HepG2 (cell line): ENCODE data around the gene CHIC2. TPM values are rescaled to one million over a fixed set of nuclear protein-coding genes. Genes with fewer than 3 reads are reported as not detected.

Experiments used
- ERF ChIP-seq: IDR thresholded peaks from 2 replicates; pipeline ENCODE4 v1.6.1; 2018; ENCODE audit warnings: missing biosample characterization, missing genetic modification reagents
- FOXC1 ChIP-seq: sonication (generic); formaldehyde crosslinking; IDR thresholded peaks from 2 replicates; pipeline ENCODE4 v1.8.0; 2022; ENCODE audit warnings: mild to moderate bottlenecking, missing genetic modification reagents, borderline replicate concordance
- MED8 ChIP-seq: sonication (generic); formaldehyde crosslinking; IDR thresholded peaks from 2 replicates; pipeline ENCODE4 v1.8.1; 2023; ENCODE audit warnings: mild to moderate bottlenecking, missing genetic modification reagents; ENCODE audit not compliant: insufficient replicate concordance
- MTF2 ChIP-seq: sonication (generic); formaldehyde crosslinking; IDR thresholded peaks from 2 replicates; pipeline ENCODE4 v1.5.0; 2020; ENCODE audit warnings: missing genetic modification reagents, borderline replicate concordance
- RARG ChIP-seq: sonication (generic); formaldehyde crosslinking; IDR thresholded peaks from 2 replicates; pipeline ENCODE4 v1.4.0; 2020; ENCODE audit warnings: low read depth, mild to moderate bottlenecking, missing genetic modification reagents
- ZBTB7B ChIP-seq: sonication (generic); formaldehyde crosslinking; IDR thresholded peaks from 2 replicates; pipeline ENCODE4 v1.4.0; 2020; ENCODE audit warnings: missing genetic modification reagents
- ZNF18 ChIP-seq: sonication (generic); formaldehyde crosslinking; IDR thresholded peaks from 2 replicates; pipeline ENCODE4 v1.8.0; 2022; ENCODE audit warnings: mild to moderate bottlenecking, missing genetic modification reagents; ENCODE audit not compliant: insufficient replicate concordance
- ZNF552 ChIP-seq: sonication (generic); formaldehyde crosslinking; IDR thresholded peaks from 2 replicates; pipeline ENCODE4 v1.9.0; 2022; ENCODE audit warnings: missing genetic modification reagents, mild to moderate bottlenecking, borderline replicate concordance
- ZNF788 ChIP-seq: sonication (generic); formaldehyde crosslinking; IDR thresholded peaks from 2 replicates; pipeline ENCODE4 v1.5.0; 2020; ENCODE audit warnings: mild to moderate bottlenecking, missing genetic modification reagents, borderline replicate concordance
- polyA plus RNA-seq, 8 experiments: library from polyadenylated mRNA; depleted of rRNA in 3 of 8; stranded (reverse) in 7 of 8; unstranded in 1 of 8; fragments of >200 nt; fragmentation: Illumina TruSeq in 4 of 8; extraction: Trizol in 4 of 8; gene quantifications; 2 replicates each; pipeline versions ENCODE4 v1.2.1 to v1.2.3, GENCODE V29; 2011 to 2016; ENCODE audit warnings: low read depth in 4 of 8, missing spikeins in 1 of 8, mixed read lengths in 1 of 8; ENCODE audit not compliant: insufficient read depth in 1 of 8
- total RNA-seq, 5 experiments: library from RNA; depleted of rRNA; stranded (reverse); fragments of >200 nt; fragmentation: Illumina TruSeq; extraction: Trizol; gene quantifications; 2 replicates each; pipeline ENCODE4 v1.2.3, GENCODE V29; 2016; ENCODE audit warnings: low read depth in 1 of 5
- TF ChIP-seq, protein P1 (sequence below): sonication (generic); formaldehyde crosslinking; IDR thresholded peaks from 2 replicates; pipeline ENCODE4 v1.5.0; 2020; ENCODE audit warnings: mild to moderate bottlenecking, missing genetic modification reagents
- TF ChIP-seq, protein P2 (sequence below): sonication (generic); formaldehyde crosslinking; IDR thresholded peaks from 2 replicates; pipeline ENCODE4 v1.4.0; 2020; ENCODE audit warnings: mild to moderate bottlenecking, missing genetic modification reagents
- TF ChIP-seq, protein P3 (sequence below): sonication (generic); formaldehyde crosslinking; IDR thresholded peaks from 2 replicates; pipeline ENCODE4 v1.8.1; 2023; ENCODE audit warnings: mild to moderate bottlenecking, missing genetic modification reagents

CHIC2 gene
- total and polyA plus RNA-seq, 2 of the 13 experiments (the other 11 are each of a cell fraction or from before 2014, with no cell fraction given) = 10.0 to 17.2 TPM

DNA sequence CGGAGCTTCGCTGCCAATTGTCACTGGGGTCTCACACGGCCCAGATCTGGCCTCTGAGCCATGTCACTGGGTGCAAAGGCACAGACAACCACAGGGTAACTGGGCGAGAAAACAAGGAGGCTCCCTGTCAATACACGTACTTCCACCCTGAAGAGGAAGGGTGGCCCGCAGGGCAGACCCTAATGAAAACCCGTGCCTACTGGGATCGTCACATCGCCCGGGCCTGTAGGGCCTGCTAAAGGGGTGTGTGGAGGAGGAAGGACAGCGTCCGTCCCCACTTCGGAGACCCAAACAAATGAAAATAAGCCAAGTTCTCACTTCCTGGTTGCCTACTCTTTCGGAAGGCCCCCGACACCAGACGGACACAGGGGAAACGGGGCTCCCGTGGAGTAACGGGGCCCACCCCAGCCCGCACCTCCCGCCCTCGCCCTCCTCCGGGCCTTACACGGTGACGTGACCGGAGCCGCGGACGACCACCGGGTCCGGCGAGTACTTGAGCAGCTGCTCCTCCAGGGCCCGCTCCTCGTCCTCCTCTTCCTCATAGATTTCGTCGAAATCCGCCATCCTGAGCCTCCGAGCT, 578 bp downstream of the CHIC2 start (continued):
- TF ChIP-seq, protein P1, sequence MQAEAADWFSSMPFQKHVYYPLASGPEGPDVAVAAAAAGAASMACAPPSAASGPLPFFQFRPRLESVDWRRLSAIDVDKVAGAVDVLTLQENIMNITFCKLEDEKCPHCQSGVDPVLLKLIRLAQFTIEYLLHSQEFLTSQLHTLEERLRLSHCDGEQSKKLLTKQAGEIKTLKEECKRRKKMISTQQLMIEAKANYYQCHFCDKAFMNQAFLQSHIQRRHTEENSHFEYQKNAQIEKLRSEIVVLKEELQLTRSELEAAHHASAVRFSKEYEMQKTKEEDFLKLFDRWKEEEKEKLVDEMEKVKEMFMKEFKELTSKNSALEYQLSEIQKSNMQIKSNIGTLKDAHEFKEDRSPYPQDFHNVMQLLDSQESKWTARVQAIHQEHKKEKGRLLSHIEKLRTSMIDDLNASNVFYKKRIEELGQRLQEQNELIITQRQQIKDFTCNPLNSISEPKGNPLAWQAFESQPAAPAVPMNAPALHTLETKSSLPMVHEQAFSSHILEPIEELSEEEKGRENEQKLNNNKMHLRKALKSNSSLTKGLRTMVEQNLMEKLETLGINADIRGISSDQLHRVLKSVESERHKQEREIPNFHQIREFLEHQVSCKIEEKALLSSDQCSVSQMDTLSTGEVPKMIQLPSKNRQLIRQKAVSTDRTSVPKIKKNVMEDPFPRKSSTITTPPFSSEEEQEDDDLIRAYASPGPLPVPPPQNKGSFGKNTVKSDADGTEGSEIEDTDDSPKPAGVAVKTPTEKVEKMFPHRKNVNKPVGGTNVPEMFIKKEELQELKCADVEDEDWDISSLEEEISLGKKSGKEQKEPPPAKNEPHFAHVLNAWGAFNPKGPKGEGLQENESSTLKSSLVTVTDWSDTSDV (CRISPR knock-in tag) = 0 out of 2 replicates have a peak, but pooled peaks have one; percentile 38
- TF ChIP-seq ZBTB7B (CRISPR knock-in tag) (0 out of 2 replicates have a peak, but pooled peaks have one; percentile 31), ERF (no peak), ZNF788 (0 out of 2 replicates have a peak, but pooled peaks have one; percentile 3), MTF2 (CRISPR knock-in tag) (no peak; the same call in 1 of the 2 replicates), ZNF18 (peak; percentile 76), FOXC1 (CRISPR knock-in tag) (peak; percentile 24; the same call in 1 of the 2 replicates), RARG (CRISPR knock-in tag) (0 out of 2 replicates have a peak, but pooled peaks have one; percentile 41), MED8 (peak; percentile 16), ZNF552 (CRISPR knock-in tag) (no peak)
- TF ChIP-seq, protein P2, sequence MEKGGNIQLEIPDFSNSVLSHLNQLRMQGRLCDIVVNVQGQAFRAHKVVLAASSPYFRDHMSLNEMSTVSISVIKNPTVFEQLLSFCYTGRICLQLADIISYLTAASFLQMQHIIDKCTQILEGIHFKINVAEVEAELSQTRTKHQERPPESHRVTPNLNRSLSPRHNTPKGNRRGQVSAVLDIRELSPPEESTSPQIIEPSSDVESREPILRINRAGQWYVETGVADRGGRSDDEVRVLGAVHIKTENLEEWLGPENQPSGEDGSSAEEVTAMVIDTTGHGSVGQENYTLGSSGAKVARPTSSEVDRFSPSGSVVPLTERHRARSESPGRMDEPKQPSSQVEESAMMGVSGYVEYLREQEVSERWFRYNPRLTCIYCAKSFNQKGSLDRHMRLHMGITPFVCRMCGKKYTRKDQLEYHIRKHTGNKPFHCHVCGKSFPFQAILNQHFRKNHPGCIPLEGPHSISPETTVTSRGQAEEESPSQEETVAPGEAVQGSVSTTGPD (CRISPR knock-in tag) = 0 out of 2 replicates have a peak, but pooled peaks have one; percentile 63
- TF ChIP-seq, protein P3, sequence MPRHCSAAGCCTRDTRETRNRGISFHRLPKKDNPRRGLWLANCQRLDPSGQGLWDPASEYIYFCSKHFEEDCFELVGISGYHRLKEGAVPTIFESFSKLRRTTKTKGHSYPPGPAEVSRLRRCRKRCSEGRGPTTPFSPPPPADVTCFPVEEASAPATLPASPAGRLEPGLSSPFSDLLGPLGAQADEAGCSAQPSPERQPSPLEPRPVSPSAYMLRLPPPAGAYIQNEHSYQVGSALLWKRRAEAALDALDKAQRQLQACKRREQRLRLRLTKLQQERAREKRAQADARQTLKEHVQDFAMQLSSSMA = 0 out of 2 replicates have a peak, but pooled peaks have one; percentile 60
